Measurements from ENCODE around the gene SEC22A.

Gene SEC22A

DNA sequence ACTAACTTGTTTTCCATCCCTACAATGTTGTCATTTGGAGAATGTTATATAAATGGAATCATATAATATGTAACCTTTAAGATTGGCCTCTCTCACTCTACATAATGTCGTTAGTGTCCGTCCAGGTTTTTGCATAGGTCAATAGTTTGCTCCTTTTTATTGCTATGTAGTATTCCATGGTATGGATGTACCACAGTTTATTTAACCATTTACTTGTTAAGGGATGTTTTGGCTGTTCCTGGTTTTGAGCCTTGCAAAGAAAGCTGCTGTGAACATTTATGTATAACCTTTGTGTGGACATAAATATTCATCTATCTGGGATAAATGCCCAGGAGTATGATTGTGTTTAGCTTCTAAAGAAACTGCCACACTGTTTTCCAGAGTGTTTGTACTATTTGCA is 34.1 kb upstream of the SEC22A start:
- TF ChIP-seq EP300 (IDR thresholded peaks at IDR 0.05; ENCODE audit: borderline replicate concordance) = no peak
- TF ChIP-seq TAF1 (IDR thresholded peaks at IDR 0.05; ENCODE audit: low read depth) = no peak
- TF ChIP-seq TCF12 (IDR thresholded peaks at IDR 0.05; ENCODE audit: low read depth) = no peak
- TF ChIP-seq CEBPB (IDR thresholded peaks at IDR 0.05) = no peak
- TF ChIP-seq, protein P1, sequence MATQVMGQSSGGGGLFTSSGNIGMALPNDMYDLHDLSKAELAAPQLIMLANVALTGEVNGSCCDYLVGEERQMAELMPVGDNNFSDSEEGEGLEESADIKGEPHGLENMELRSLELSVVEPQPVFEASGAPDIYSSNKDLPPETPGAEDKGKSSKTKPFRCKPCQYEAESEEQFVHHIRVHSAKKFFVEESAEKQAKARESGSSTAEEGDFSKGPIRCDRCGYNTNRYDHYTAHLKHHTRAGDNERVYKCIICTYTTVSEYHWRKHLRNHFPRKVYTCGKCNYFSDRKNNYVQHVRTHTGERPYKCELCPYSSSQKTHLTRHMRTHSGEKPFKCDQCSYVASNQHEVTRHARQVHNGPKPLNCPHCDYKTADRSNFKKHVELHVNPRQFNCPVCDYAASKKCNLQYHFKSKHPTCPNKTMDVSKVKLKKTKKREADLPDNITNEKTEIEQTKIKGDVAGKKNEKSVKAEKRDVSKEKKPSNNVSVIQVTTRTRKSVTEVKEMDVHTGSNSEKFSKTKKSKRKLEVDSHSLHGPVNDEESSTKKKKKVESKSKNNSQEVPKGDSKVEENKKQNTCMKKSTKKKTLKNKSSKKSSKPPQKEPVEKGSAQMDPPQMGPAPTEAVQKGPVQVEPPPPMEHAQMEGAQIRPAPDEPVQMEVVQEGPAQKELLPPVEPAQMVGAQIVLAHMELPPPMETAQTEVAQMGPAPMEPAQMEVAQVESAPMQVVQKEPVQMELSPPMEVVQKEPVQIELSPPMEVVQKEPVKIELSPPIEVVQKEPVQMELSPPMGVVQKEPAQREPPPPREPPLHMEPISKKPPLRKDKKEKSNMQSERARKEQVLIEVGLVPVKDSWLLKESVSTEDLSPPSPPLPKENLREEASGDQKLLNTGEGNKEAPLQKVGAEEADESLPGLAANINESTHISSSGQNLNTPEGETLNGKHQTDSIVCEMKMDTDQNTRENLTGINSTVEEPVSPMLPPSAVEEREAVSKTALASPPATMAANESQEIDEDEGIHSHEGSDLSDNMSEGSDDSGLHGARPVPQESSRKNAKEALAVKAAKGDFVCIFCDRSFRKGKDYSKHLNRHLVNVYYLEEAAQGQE (IDR thresholded peaks at IDR 0.05; ENCODE audit: low read depth) = no peak
- no peak for TF ChIP-seq RAD21 (IDR thresholded peaks at IDR 0.05; ENCODE audit: low read depth)
- TF ChIP-seq FOXM1 (IDR thresholded peaks at IDR 0.05; ENCODE audit: borderline replicate concordance, low read depth) = no peak
- no peak for TF ChIP-seq EGR1 (IDR thresholded peaks at IDR 0.05)
- TF ChIP-seq TEAD4 (IDR thresholded peaks at IDR 0.05) = no peak
- TF ChIP-seq ZBTB7A (IDR thresholded peaks at IDR 0.05; ENCODE audit: low read depth) = no peak
- TF ChIP-seq, protein P2, sequence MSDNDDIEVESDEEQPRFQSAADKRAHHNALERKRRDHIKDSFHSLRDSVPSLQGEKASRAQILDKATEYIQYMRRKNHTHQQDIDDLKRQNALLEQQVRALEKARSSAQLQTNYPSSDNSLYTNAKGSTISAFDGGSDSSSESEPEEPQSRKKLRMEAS (IDR thresholded peaks at IDR 0.05) = no peak
- no peak for TF ChIP-seq CREB1 (IDR thresholded peaks at IDR 0.05; ENCODE audit: low read depth)
- TF ChIP-seq NFIC (IDR thresholded peaks at IDR 0.05) = no peak
- no peak for TF ChIP-seq YY1 (IDR thresholded peaks at IDR 0.05; ENCODE audit: low read depth)
- TF ChIP-seq, protein P3, sequence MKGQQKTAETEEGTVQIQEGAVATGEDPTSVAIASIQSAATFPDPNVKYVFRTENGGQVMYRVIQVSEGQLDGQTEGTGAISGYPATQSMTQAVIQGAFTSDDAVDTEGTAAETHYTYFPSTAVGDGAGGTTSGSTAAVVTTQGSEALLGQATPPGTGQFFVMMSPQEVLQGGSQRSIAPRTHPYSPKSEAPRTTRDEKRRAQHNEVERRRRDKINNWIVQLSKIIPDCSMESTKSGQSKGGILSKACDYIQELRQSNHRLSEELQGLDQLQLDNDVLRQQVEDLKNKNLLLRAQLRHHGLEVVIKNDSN (IDR thresholded peaks at IDR 0.05) = no peak

DNA sequence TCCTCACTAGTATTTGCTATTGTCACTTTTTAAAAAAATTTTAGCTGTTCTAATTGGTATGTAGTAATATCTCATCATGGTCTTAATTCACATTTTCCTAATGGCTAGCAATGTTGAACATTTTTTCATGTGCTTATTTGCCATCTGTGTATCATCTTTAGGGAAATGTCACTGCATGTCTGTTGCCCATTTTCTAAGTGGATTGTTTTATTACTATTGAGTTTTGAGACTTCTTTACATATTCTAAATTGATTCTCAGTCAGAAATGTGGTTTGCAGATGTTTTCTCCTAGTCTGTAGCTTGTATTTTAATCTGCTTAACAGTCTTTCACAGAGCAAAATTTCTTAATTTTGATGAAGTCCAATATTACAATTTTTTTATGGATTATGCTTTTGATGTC is 33.6 kb upstream of the SEC22A start:
- no peak for TF ChIP-seq FOXM1 (IDR thresholded peaks at IDR 0.05; ENCODE audit: borderline replicate concordance, low read depth)
- no peak for TF ChIP-seq EP300 (IDR thresholded peaks at IDR 0.05; ENCODE audit: borderline replicate concordance)
- TF ChIP-seq RAD21 (IDR thresholded peaks at IDR 0.05; ENCODE audit: low read depth) = no peak
- TF ChIP-seq, protein P3 (IDR thresholded peaks at IDR 0.05) = no peak
- TF ChIP-seq ZBTB7A (IDR thresholded peaks at IDR 0.05; ENCODE audit: low read depth) = no peak
- TF ChIP-seq CEBPB (IDR thresholded peaks at IDR 0.05) = no peak
- no peak for TF ChIP-seq TAF1 (IDR thresholded peaks at IDR 0.05; ENCODE audit: low read depth)
- no peak for TF ChIP-seq TEAD4 (IDR thresholded peaks at IDR 0.05)
- TF ChIP-seq, protein P1 (IDR thresholded peaks at IDR 0.05; ENCODE audit: low read depth) = no peak
- no peak for TF ChIP-seq NFIC (IDR thresholded peaks at IDR 0.05)
- TF ChIP-seq TCF12 (IDR thresholded peaks at IDR 0.05; ENCODE audit: low read depth) = no peak

DNA sequence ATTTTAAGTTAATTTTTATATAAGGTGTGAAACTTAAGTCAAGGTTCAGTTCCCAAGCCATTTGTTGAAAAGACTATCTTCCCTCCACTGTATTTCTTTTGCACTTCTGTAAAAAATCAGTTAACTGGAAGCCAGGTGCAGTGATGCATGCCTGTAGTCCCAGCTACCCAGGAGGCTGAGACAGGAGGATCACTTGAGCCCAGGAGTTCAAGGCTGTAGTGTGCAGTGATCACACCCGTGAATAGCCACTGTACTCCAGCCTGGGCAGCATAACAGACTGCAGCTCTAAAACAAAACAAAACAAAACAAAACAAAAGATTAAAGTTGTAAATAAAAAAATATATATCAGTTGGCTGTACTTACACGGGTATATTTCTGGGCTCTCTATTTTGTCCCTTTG is 33.1 kb upstream of the SEC22A start:
- TF ChIP-seq CEBPB (IDR thresholded peaks at IDR 0.05) (no peak), EGR1 (IDR thresholded peaks at IDR 0.05) (no peak), RAD21 (IDR thresholded peaks at IDR 0.05; ENCODE audit: low read depth) (no peak), CREB1 (IDR thresholded peaks at IDR 0.05; ENCODE audit: low read depth) (no peak), EP300 (IDR thresholded peaks at IDR 0.05; ENCODE audit: borderline replicate concordance) (no peak), FOXM1 (IDR thresholded peaks at IDR 0.05; ENCODE audit: borderline replicate concordance, low read depth) (no peak), TAF1 (IDR thresholded peaks at IDR 0.05; ENCODE audit: low read depth) (no peak), ZBTB7A (IDR thresholded peaks at IDR 0.05; ENCODE audit: low read depth) (no peak)
- TF ChIP-seq, protein P3 (IDR thresholded peaks at IDR 0.05) = no peak
- TF ChIP-seq, protein P2 (IDR thresholded peaks at IDR 0.05) = no peak

DNA sequence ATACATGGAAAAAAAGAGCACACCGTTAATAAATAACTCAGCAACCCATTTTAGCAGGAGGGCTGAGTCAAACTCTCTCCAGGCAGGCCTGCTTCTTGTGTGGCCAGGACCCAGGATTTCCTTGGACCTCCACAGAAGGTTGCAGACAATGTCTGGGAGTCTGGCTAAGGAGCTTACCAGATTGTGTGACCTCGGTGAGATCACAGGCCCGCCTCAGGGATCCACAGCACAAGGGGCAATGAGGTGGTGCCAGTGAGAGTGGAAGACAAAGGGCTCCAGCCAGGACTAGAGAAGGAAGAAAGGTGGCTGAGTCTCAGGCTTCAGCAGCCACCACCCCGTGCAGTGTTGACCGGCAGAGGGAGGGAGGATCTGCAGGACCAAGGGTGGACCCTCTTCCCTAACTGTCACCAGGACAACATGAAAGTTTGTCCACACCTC is 32.2 kb upstream of the SEC22A start:
- TF ChIP-seq RAD21 (IDR thresholded peaks at IDR 0.05; ENCODE audit: low read depth) (no peak), YY1 (IDR thresholded peaks at IDR 0.05; ENCODE audit: low read depth) (no peak), ZBTB7A (IDR thresholded peaks at IDR 0.05; ENCODE audit: low read depth) (no peak), CREB1 (IDR thresholded peaks at IDR 0.05; ENCODE audit: low read depth) (no peak), TEAD4 (IDR thresholded peaks at IDR 0.05) (no peak), EGR1 (IDR thresholded peaks at IDR 0.05) (no peak), TAF1 (IDR thresholded peaks at IDR 0.05; ENCODE audit: low read depth) (no peak), EP300 (IDR thresholded peaks at IDR 0.05; ENCODE audit: borderline replicate concordance) (no peak), NFIC (IDR thresholded peaks at IDR 0.05) (no peak), TCF12 (IDR thresholded peaks at IDR 0.05; ENCODE audit: low read depth) (no peak)
- TF ChIP-seq, protein P2 (IDR thresholded peaks at IDR 0.05) = no peak
- TF ChIP-seq, protein P3 (IDR thresholded peaks at IDR 0.05) = no peak
- TF ChIP-seq, protein P1 (IDR thresholded peaks at IDR 0.05; ENCODE audit: low read depth) = no peak
